Testis (tissue), 2 donors: ENCODE measurements around the gene C1orf35.

Source experiments
- POLR2A ChIP-seq: fragments of 450-650 bp; IDR thresholded peaks from one replicate; pipeline ENCODE4 v1.6.1; 2017; ENCODE audit warnings: antibody characterized with exemption, mild to moderate bottlenecking, moderate library complexity
- TF ChIP-seq, protein P1 (sequence below), 3 experiments: fragments of 450-650 bp in 2 of 3; fragments of 200-600 bp in 1 of 3; sonication (generic) in 1 of 3; IDR thresholded peaks; one replicate each; pipeline ENCODE4 v1.5.1; 2016 to 2019; ENCODE audit warnings: antibody characterized with exemption in 3 of 3, mild to moderate bottlenecking in 2 of 3, moderate library complexity in 1 of 3

DNA sequence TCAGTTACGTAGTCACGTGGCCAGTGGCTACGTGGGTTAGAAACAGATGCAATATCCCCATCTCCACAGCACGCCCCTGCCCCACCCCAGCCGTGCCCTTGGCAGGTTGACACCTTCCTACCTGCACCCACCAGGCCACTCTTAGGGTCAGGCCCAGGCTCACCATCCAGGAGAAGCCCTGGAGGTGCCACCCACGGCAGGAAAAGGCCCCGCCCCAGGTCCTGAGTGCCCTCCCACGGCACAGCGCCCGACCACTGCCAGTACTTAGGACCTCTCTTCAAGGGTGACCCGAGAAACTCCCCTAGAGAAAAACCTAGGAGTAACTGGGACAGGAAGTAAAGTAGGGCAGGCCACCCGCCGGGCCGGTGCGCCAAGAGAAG, 1.5 kb downstream of the C1orf35 start:
- TF ChIP-seq, protein P1, sequence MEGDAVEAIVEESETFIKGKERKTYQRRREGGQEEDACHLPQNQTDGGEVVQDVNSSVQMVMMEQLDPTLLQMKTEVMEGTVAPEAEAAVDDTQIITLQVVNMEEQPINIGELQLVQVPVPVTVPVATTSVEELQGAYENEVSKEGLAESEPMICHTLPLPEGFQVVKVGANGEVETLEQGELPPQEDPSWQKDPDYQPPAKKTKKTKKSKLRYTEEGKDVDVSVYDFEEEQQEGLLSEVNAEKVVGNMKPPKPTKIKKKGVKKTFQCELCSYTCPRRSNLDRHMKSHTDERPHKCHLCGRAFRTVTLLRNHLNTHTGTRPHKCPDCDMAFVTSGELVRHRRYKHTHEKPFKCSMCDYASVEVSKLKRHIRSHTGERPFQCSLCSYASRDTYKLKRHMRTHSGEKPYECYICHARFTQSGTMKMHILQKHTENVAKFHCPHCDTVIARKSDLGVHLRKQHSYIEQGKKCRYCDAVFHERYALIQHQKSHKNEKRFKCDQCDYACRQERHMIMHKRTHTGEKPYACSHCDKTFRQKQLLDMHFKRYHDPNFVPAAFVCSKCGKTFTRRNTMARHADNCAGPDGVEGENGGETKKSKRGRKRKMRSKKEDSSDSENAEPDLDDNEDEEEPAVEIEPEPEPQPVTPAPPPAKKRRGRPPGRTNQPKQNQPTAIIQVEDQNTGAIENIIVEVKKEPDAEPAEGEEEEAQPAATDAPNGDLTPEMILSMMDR (IDR thresholded peaks at IDR 0.05): no peak
- no peak for TF ChIP-seq POLR2A
